ENCODE data around the gene SMC4. TPM values are rescaled to one million over a fixed set of nuclear protein-coding genes. Genes with fewer than 3 reads are reported as not detected.

SMC4 gene
- total RNA-seq, 2 experiments from 2014 or later, result 149 to 154 TPM

- no peak overlapping the region for H3K27ac Mint-ChIP-seq
- no peaks in the 10 kb centered on the region for H3K4me1 Mint-ChIP-seq (ENCODE audit: low read depth)
- ChIA-PET CTCF (no interaction called here), POLR2A (no interaction called here)
- DNase-seq, result no peak
- intact Hi-C loops (cut with micrococcal nuclease), result no loop called here
- H3K27me3 Mint-ChIP-seq, result peaks cover 10% of the 10 kb centered on the region
- no peak for ATAC-seq
- no peaks in the 10 kb centered on the region for H3K36me3 Mint-ChIP-seq (ENCODE audit: low read depth)
- no peaks in the 10 kb centered on the region for H3K9me3 Mint-ChIP-seq
- TF ChIP-seq, protein P1, sequence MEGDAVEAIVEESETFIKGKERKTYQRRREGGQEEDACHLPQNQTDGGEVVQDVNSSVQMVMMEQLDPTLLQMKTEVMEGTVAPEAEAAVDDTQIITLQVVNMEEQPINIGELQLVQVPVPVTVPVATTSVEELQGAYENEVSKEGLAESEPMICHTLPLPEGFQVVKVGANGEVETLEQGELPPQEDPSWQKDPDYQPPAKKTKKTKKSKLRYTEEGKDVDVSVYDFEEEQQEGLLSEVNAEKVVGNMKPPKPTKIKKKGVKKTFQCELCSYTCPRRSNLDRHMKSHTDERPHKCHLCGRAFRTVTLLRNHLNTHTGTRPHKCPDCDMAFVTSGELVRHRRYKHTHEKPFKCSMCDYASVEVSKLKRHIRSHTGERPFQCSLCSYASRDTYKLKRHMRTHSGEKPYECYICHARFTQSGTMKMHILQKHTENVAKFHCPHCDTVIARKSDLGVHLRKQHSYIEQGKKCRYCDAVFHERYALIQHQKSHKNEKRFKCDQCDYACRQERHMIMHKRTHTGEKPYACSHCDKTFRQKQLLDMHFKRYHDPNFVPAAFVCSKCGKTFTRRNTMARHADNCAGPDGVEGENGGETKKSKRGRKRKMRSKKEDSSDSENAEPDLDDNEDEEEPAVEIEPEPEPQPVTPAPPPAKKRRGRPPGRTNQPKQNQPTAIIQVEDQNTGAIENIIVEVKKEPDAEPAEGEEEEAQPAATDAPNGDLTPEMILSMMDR (IDR thresholded peaks at IDR 0.05), result no peak
- H3K4me3 Mint-ChIP-seq, result no peak overlapping the region
These were observed 78.3 kb downstream of the SMC4 start for GRCh38 chr3:160477750-160478149.

DNA sequence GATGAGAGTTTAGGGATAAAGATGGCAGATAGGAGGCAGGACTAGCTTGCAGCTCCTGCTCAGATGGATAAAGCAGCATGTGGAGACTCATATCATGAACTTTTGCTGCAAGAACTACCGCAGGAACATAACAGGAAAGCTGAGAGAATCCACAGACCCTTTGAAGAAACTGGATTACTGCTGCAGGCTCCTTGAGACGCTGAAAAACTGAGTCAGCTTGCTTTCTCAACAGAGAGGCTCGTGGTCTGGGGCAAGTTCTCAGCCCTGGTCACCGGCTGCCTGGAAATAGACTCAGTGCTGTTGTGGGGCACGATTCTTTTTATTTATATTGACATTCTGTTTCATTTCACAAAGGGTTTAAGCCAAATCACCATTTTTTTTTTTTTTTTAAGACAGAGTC is 78.9 kb downstream of the SMC4 start:
- ATAC-seq, result no peak
- no peak for DNase-seq
- Mint-ChIP-seq H3K27me3 (peaks cover 10% of the 10 kb centered on the region), H3K27ac (no peak overlapping the region), H3K4me3 (no peak overlapping the region), H3K36me3 (ENCODE audit: low read depth) (no peaks in the 10 kb centered on the region), H3K4me1 (ENCODE audit: low read depth) (no peaks in the 10 kb centered on the region), H3K9me3 (no peaks in the 10 kb centered on the region)
- ChIA-PET POLR2A (no interaction called here), CTCF (no interaction called here)
- TF ChIP-seq, protein P1 (IDR thresholded peaks at IDR 0.05), result no peak
- intact Hi-C loops (cut with micrococcal nuclease), result no loop called here

DNA sequence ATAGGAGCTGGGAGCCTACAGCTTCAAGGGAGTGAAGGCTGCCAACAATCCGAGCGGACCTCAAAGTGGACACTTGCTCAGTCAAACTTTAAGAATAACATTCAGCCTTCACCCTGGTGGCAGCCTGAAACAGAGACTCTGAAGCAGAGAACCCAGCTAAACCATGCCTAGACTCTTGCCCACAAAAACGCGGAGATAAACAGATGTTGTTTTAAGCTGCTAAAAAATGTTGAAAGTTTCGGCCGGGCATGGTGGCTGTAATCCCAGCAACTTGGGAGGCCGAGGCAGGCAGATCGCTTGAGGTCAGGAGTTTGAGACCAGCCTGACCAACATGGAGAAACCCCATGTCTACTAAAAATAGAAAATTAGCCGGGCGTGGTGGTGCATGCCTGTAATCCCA is 79.9 kb downstream of the SMC4 start:
- Mint-ChIP-seq H3K4me1 (ENCODE audit: low read depth) (no peaks in the 10 kb centered on the region), H3K4me3 (no peak overlapping the region), H3K27ac (no peak overlapping the region), H3K9me3 (no peaks in the 10 kb centered on the region), H3K36me3 (ENCODE audit: low read depth) (no peaks in the 10 kb centered on the region), H3K27me3 (peaks cover 10% of the 10 kb centered on the region)
- intact Hi-C loops (cut with micrococcal nuclease), result no loop called here
- TF ChIP-seq, protein P1 (IDR thresholded peaks at IDR 0.05), result no peak
- POLR2A ChIA-PET, result no interaction called here
- no peak for ATAC-seq
- no peak for DNase-seq
- CTCF ChIA-PET, result no interaction called here

- no peak for DNase-seq
- ChIA-PET POLR2A (interaction anchor here (0.6 kb wide), 1 partner anchor 164 kb away, joined by 3 read pairs; no protein-coding TSS in a partner anchor), CTCF (no interaction called here)
- no peak for ATAC-seq
- Mint-ChIP-seq H3K4me3 (no peak overlapping the region), H3K9me3 (no peaks in the 10 kb centered on the region), H3K27me3 (peaks cover 6% of the 10 kb centered on the region), H3K27ac (no peak overlapping the region), H3K36me3 (ENCODE audit: low read depth) (no peaks in the 10 kb centered on the region), H3K4me1 (ENCODE audit: low read depth) (peaks cover 2% of the 10 kb centered on the region)
- TF ChIP-seq, protein P1 (IDR thresholded peaks at IDR 0.05), result no peak
- intact Hi-C loops (cut with micrococcal nuclease), result loop anchor here (10.0 kb wide), 2 partner anchors 316 to 596 kb away; no protein-coding TSS in a partner anchor
These were observed 81.5 kb downstream of the SMC4 start for GRCh38 chr3:160480931-160481330.

- Mint-ChIP-seq H3K36me3 (ENCODE audit: low read depth) (no peaks in the 10 kb centered on the region), H3K27ac (no peak overlapping the region), H3K4me3 (no peak overlapping the region), H3K4me1 (ENCODE audit: low read depth) (peaks cover 3% of the 10 kb centered on the region), H3K27me3 (peaks cover 3% of the 10 kb centered on the region), H3K9me3 (no peaks in the 10 kb centered on the region)
- ATAC-seq, result no peak
- ChIA-PET CTCF (interaction anchor here (0.9 kb wide), 2 partner anchors 9 to 30 kb away, joined by 3 read pairs; no protein-coding TSS in a partner anchor), POLR2A (interaction anchor here (0.6 to 1.2 kb wide), 3 partner anchors 32 to 163 kb away, joined by 3 to 6 read pairs (median 3); partner anchors contain the start of gene TRIM59)
- TF ChIP-seq, protein P1 (IDR thresholded peaks at IDR 0.05), result no peak
- DNase-seq, result no peak
- intact Hi-C loops (cut with micrococcal nuclease), result loop anchor here (10.0 kb wide), 2 partner anchors 317 to 597 kb away; no protein-coding TSS in a partner anchor
These were observed 82.4 kb downstream of the SMC4 start for GRCh38 chr3:160481856-160482255.
